HCT116 (cell line): ENCODE data around the gene MLLT3. TPM values are rescaled to one million over a fixed set of nuclear protein-coding genes. Genes with fewer than 3 reads are reported as not detected.

Experiments
- ATAC-seq: fragments of 200-7000 bp; cut with Tn5 transposase; 2 replicates; pipeline ENCODE4 v1.9.1; 2020; ENCODE audit warnings: mild to moderate bottlenecking, moderate library complexity
- BruUV-seq: library from RNA; stranded (reverse); fragments of 400-500 nt; replicated peaks from 2 replicates; lab custom pipeline; 2021; lab: Mats Ljungman, UMichigan
- CTCF ChIA-PET: fragments of 300-600 bp; sonication (Branson Sonifier 250); formaldehyde crosslinking; loops from one replicate; lab custom pipeline; 2021; ENCODE audit warnings: antibody characterized with exemption; lab: Charles Lee
- POLR2A ChIA-PET: fragments of 300-600, 350-600 bp; sonication (Branson Sonifier 250); formaldehyde crosslinking; loops from one replicate; lab custom pipeline; 2021; ENCODE audit warnings: antibody characterized with exemption; lab: Charles Lee
- RAD21 ChIA-PET, 2 experiments: fragments of 300-600 bp; sonication (Branson Sonifier 250); formaldehyde crosslinking; loops; one replicate each; lab custom pipeline; 2023; ENCODE audit warnings: low total read pairs in 2 of 2; ENCODE audit not compliant: uncharacterized antibody in 2 of 2, unreplicated experiment in 2 of 2, low non-redundant PET in 1 of 2; lab: Charles Lee
- DNase-seq: peaks from one replicate; pipeline ENCODE4 v3.0.0-alpha.2; 2010; ENCODE audit warnings: low read depth, low spot score
- H2AFZ ChIP-seq: fragments of 200-600 bp; shearing (Covaris generic), sonication (generic); 2 replicates; pipeline ENCODE4 v1.6.1; 2017; ENCODE audit warnings: low read depth, mixed run types, mixed read lengths, antibody characterized with exemption, low read length; ENCODE audit not compliant: poor library complexity, severe bottlenecking
- H3K27ac ChIP-seq: 2 replicates; pipeline ENCODE4 v1.5.1; 2012; ENCODE audit warnings: low read depth, low read length
- H3K27me3 ChIP-seq: fragments of 200-600 bp; sonication (generic); 2 replicates; pipeline ENCODE4 v1.6.1; 2016; ENCODE audit warnings: mixed run types, low read length, mixed read lengths; ENCODE audit not compliant: insufficient read depth
- H3K36me3 ChIP-seq, 2 experiments: fragments of 200-500 bp in 1 of 2; fragments of 200-600 bp in 1 of 2; sonication (Bioruptor generic) in 1 of 2; sonication (generic) in 1 of 2; 2 replicates each; pipeline versions ENCODE4 v1.5.1 to v1.6.1; 2014 to 2016; ENCODE audit warnings: low read length in 2 of 2, inconsistent platforms in 1 of 2, mixed read lengths in 1 of 2, mixed run types in 1 of 2; ENCODE audit not compliant: insufficient read depth in 2 of 2, control insufficient read depth in 1 of 2
- H3K4me1 ChIP-seq, 2 experiments: fragments of 200-600 bp in 1 of 2; sonication (generic) in 1 of 2; 2 replicates each; pipeline versions ENCODE4 v1.5.1 to v1.6.1; 2012 to 2017; ENCODE audit warnings: low read length in 2 of 2, inconsistent platforms in 1 of 2, mild to moderate bottlenecking in 1 of 2, mixed read lengths in 1 of 2, mixed run types in 1 of 2, moderate library complexity in 1 of 2; ENCODE audit not compliant: insufficient read depth in 2 of 2, control insufficient read depth in 1 of 2
- H3K4me2 ChIP-seq: fragments of 200-600 bp; sonication (generic); 2 replicates; pipeline ENCODE4 v1.6.1; 2017; ENCODE audit warnings: mixed run types, low read length, mixed read lengths
- H3K4me3 ChIP-seq, 2 experiments: fragments of 200-600 bp in 1 of 2; sonication (generic) in 1 of 2; replicated peaks in 1 of 2; 2 replicates each; pipeline ENCODE4 v1.5.1; 2011 to 2016; ENCODE audit warnings: low read length in 2 of 2, control low read depth in 1 of 2, low read depth in 1 of 2, mild to moderate bottlenecking in 1 of 2, mixed read lengths in 1 of 2, mixed run types in 1 of 2
- H3K79me2 ChIP-seq: fragments of 200-600 bp; sonication (generic); 2 replicates; pipeline ENCODE4 v1.6.1; 2017; ENCODE audit warnings: mild to moderate bottlenecking, mixed run types, low read length, moderate library complexity, mixed read lengths; ENCODE audit not compliant: insufficient read depth
- H3K9ac ChIP-seq: fragments of 200-600 bp; sonication (generic); 2 replicates; pipeline ENCODE4 v1.6.1; 2016; ENCODE audit warnings: low read length, mixed read lengths
- H3K9me2 ChIP-seq: fragments of 200-600 bp; sonication (generic), shearing (Covaris generic); 2 replicates; pipeline ENCODE4 v1.6.1; 2017; ENCODE audit warnings: mixed run types, mild to moderate bottlenecking, moderate library complexity; ENCODE audit not compliant: insufficient read depth
- H3K9me3 ChIP-seq, 2 experiments: fragments of 200-500 bp in 1 of 2; fragments of 200-600 bp in 1 of 2; sonication (Bioruptor generic) in 1 of 2; sonication (generic) in 1 of 2; 2 replicates each; pipeline ENCODE4 v1.6.1; 2014 to 2017; ENCODE audit warnings: low read length in 2 of 2, mixed read lengths in 2 of 2, inconsistent platforms in 1 of 2, low read depth in 1 of 2, mild to moderate bottlenecking in 1 of 2, mixed run types in 1 of 2, moderate library complexity in 1 of 2; ENCODE audit not compliant: control insufficient read depth in 1 of 2, insufficient read depth in 1 of 2
- H4K20me1 ChIP-seq: fragments of 200-600 bp; sonication (generic), shearing (Covaris generic); 2 replicates; pipeline ENCODE4 v1.6.1; 2017; ENCODE audit warnings: mixed run types, mild to moderate bottlenecking, moderate library complexity; ENCODE audit not compliant: insufficient read depth
- ATF3 ChIP-seq: IDR thresholded peaks from 2 replicates; pipeline ENCODE4 v1.6.1; 2012
- CBX3 ChIP-seq: IDR thresholded peaks from 2 replicates; pipeline ENCODE4 v1.6.1; 2012; ENCODE audit warnings: low read depth
- CEBPB ChIP-seq: IDR thresholded peaks from 2 replicates; pipeline ENCODE4 v1.6.1; 2012; ENCODE audit warnings: low read depth
- EZH2phosphoT487 ChIP-seq: fragments of 200-600 bp; IDR thresholded peaks from 2 replicates; pipeline ENCODE4 v1.6.1; 2018; ENCODE audit warnings: antibody characterized with exemption, borderline replicate concordance
- JUND ChIP-seq: IDR thresholded peaks from 2 replicates; pipeline ENCODE4 v1.6.1; 2012
- POLR2A ChIP-seq: IDR thresholded peaks from 2 replicates; pipeline ENCODE4 v1.7.0; 2011; ENCODE audit warnings: borderline replicate concordance; ENCODE audit not compliant: insufficient read depth, insufficient read length; ENCODE audit errors: extremely low read depth
- ZNF274 ChIP-seq: fragments of 200-500 bp; sonication (Bioruptor generic); IDR thresholded peaks from 2 replicates; pipeline ENCODE4 v1.6.1; 2014; ENCODE audit warnings: mild to moderate bottlenecking, low read depth, low read length, inconsistent platforms
- intact Hi-C: fragments of 100-400 bp; cut with micrococcal nuclease; formaldehyde crosslinking; loops from 2 replicates; pipeline ENCODE4 v1.10.0; 2022
- total RNA-seq: library from RNA; stranded (reverse); gene quantifications from one replicate; pipeline ENCODE4 v1.2.1, GENCODE V29; 2021; ENCODE audit not compliant: unreplicated experiment
- TF ChIP-seq, protein P1 (sequence below), 3 experiments: fragments of 200-600 bp in 1 of 3; sonication (generic) in 1 of 3; IDR thresholded peaks in 2 of 3; conservative IDR thresholded peaks in 1 of 3; 2 replicates each; pipeline ENCODE4 v1.5.1; 2012 to 2017; ENCODE audit warnings: low read depth in 2 of 3, low read length in 2 of 3, antibody characterized with exemption in 1 of 3, borderline replicate concordance in 1 of 3, control low read depth in 1 of 3, mild to moderate bottlenecking in 1 of 3, mixed read lengths in 1 of 3, mixed run types in 1 of 3, moderate library complexity in 1 of 3; ENCODE audit not compliant: insufficient read depth in 1 of 3

MLLT3 gene
- total RNA-seq, 1 experiment from 2014 or later: 4.3 TPM

- H3K79me2 ChIP-seq: no peaks in the 10 kb centered on the region
- H4K20me1 ChIP-seq: no peaks in the 10 kb centered on the region
- DNase-seq (no peak), ATAC-seq (no peak)
- ChIA-PET CTCF (no interaction called here), RAD21 (no interaction called here), POLR2A (no interaction called here)
- H3K9me3 ChIP-seq: no peaks in the 10 kb centered on the region
- H3K27ac ChIP-seq: no peak overlapping the region
- H3K4me3 ChIP-seq: no peak overlapping the region
- H3K4me1 ChIP-seq: no peaks in the 10 kb centered on the region
- H3K4me2 ChIP-seq: no peak overlapping the region
- no peaks in the 10 kb centered on the region for H3K27me3 ChIP-seq
- TF ChIP-seq ZNF274: no peak
- no peak for TF ChIP-seq JUND
- TF ChIP-seq EZH2phosphoT487: no peak
- TF ChIP-seq, protein P1, sequence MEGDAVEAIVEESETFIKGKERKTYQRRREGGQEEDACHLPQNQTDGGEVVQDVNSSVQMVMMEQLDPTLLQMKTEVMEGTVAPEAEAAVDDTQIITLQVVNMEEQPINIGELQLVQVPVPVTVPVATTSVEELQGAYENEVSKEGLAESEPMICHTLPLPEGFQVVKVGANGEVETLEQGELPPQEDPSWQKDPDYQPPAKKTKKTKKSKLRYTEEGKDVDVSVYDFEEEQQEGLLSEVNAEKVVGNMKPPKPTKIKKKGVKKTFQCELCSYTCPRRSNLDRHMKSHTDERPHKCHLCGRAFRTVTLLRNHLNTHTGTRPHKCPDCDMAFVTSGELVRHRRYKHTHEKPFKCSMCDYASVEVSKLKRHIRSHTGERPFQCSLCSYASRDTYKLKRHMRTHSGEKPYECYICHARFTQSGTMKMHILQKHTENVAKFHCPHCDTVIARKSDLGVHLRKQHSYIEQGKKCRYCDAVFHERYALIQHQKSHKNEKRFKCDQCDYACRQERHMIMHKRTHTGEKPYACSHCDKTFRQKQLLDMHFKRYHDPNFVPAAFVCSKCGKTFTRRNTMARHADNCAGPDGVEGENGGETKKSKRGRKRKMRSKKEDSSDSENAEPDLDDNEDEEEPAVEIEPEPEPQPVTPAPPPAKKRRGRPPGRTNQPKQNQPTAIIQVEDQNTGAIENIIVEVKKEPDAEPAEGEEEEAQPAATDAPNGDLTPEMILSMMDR (IDR thresholded peaks at IDR 0.05 in 2 of 3, conservative IDR thresholded peaks at IDR 0.05 in 1 of 3; ENCODE audit: borderline replicate concordance in 1 of 3, insufficient read depth in 1 of 3, low read depth in 2 of 3, low read length in 2 of 3): no peak
- TF ChIP-seq CBX3: no peak
- no peak for TF ChIP-seq CEBPB
- TF ChIP-seq ATF3: no peak
- no peak for TF ChIP-seq POLR2A
- H3K9me2 ChIP-seq: no peaks in the 10 kb centered on the region
- H3K9ac ChIP-seq: no peak overlapping the region
- no peak overlapping the region for H2AFZ ChIP-seq
- intact Hi-C loops: no loop called here
- BruUV-seq: no TSS peak
- no peaks in the 10 kb centered on the region for H3K36me3 ChIP-seq
Observed at GRCh38 chr9:20409321-20410092, 212.8 kb downstream of the MLLT3 start.
